Pancreas (tissue), 10 donors: ENCODE data around the gene SFSWAP. TPM values are rescaled to one million over a fixed set of nuclear protein-coding genes. Genes with fewer than 3 reads are reported as not detected.
A peak's percentile ranks its signal among the peaks of the same experiment; 100 is the strongest.

Source experiments
- ATAC-seq, 4 donors: fragments of 200-7000 bp; cut with Tn5 transposase; one replicate each; pipeline versions ENCODE4 v1.8.0 to v1.9.1; 2020; ENCODE audit warnings: mild to moderate bottlenecking in 4 of 4, moderate library complexity in 4 of 4
- DNase-seq, 6 donors: peaks; one replicate each; pipeline ENCODE4 v3.0.0-alpha.2; 2020
- FAIRE-seq: peaks from 2 replicates; lab custom pipeline; 2012; peaks lifted over from hg19 to GRCh38; lab: Jason Lieb, UNC
- H3K27ac ChIP-seq, 4 donors: fragments of 200-600 bp; sonication (generic); 1 replicate in 3 of 4; 2 replicates in 1 of 4; pipeline versions ENCODE4 v1.5.0 to v1.8.0; 2020
- H3K27me3 ChIP-seq, 4 donors: fragments of 200-600 bp; one replicate each; pipeline ENCODE4 v1.8.0; 2021
- H3K36me3 ChIP-seq, 3 donors: fragments of 200-600 bp; sonication (generic) in 1 of 3; one replicate each; pipeline versions ENCODE4 v1.5.0 to v1.8.0; 2020 to 2021
- H3K4me1 ChIP-seq, 3 donors: fragments of 200-600 bp; one replicate each; pipeline ENCODE4 v1.8.0; 2021
- H3K4me3 ChIP-seq, 4 donors: fragments of 200-600 bp; sonication (generic) in 2 of 4; one replicate each; pipeline versions ENCODE4 v1.5.0 to v1.8.0; 2020 to 2021
- H3K9me3 ChIP-seq, 4 donors: fragments of 200-600 bp; one replicate each; pipeline ENCODE4 v1.8.0; 2021
- CTCF ChIP-seq, 4 donors: fragments of 200-600 bp; sonication (generic) in 3 of 4; IDR thresholded peaks; one replicate each; pipeline versions ENCODE4 v1.5.0 to v1.8.0; 2021; ENCODE audit warnings: antibody characterized with exemption in 4 of 4
- WGBS, 2 donors: extraction: QIAGEN DNeasy Blood & Tissue Kit; methylation state at CpG; one replicate each; pipeline ENCODE4 v1.1.7; 2013; 5-methylcytosine and 5-hydroxymethylcytosine counted together
- intact Hi-C, 3 donors: fragments of 100-400 bp; cut with DNase I; formaldehyde crosslinking; loops; one replicate each; pipeline versions ENCODE4 v1.11.1 to v1.14.2; 2022
- polyA plus RNA-seq, 2 donors: library from polyadenylated mRNA; stranded (reverse); fragments of 200-250 nt; gene quantifications; one replicate each; pipeline ENCODE4 v1.2.3, GENCODE V29; 2013
- total RNA-seq, 6 donors: library from RNA; stranded (reverse); fragmentation: NEBNext Ultra II Directional in 4 of 6; extraction: Animal tissue kit (Norgen Biotek cat#: 25700) in 4 of 6; gene quantifications; one replicate each; pipeline versions ENCODE4 v1.2.1 to v1.2.4, GENCODE V29; 2021 to 2023
- donor health status: healthy with polysubstance abuse.
- donor health status: DM: no; HTN: no; CAD: no; lungs with moderate emphysema.
- donor health status: DM: no; HTN: no; CAD: no.
- donor health status: control.
- donor health status: control.
- donor health status: Bipolar disorder and iron deficiency.
- donor health status: DM: yes; HTN: yes; CAD: no.
- donor health status: DM: no; HTN: no; CAD: no.
- donor health status: DM: no; HTN: no; CAD: no.
- donor health status: DM: yes; HTN: yes; CAD: no.

The SFSWAP gene
- total and polyA plus RNA-seq, 8 donors = 12.9 to 50.7 (median 20.6) TPM

- 39 to 60% methylated on average over 8 of the region's 8 CpGs for WGBS, 2 donors
- no peaks in the 10 kb centered on the region for H3K4me1 ChIP-seq
- no peaks in the 10 kb centered on the region for H3K36me3 ChIP-seq
- DNase-seq (no peak), FAIRE-seq (no peak), ATAC-seq (no peak)
- peaks cover 0 to 10% (median 0%) of the 10 kb centered on the region in 4 donors for H3K27me3 ChIP-seq
- no peak overlapping the region for H3K4me3 ChIP-seq
- no peaks in the 10 kb centered on the region for H3K9me3 ChIP-seq
- no peak overlapping the region for H3K27ac ChIP-seq
- TF ChIP-seq CTCF (IDR thresholded peaks at IDR 0.05) = no peak
- intact Hi-C loops = no loop called here
These were observed 39.6 kb upstream of the SFSWAP start for GRCh38 chr12:131671276-131671675.

GRCh38 chr12:131671871-131672270 lies 39.0 kb upstream of the SFSWAP start:
- peak in 3 of 4 donors; percentile 22 to 66 (median 59) for ATAC-seq

GRCh38 chr12:131672311-131672940 lies 38.5 kb upstream of the SFSWAP start:
- Histone ChIP-seq H3K4me3 (no peak overlapping the region), H3K4me1 (no peaks in the 10 kb centered on the region), H3K9me3 (no peaks in the 10 kb centered on the region), H3K27ac (no peak overlapping the region), H3K36me3 (no peaks in the 10 kb centered on the region), H3K27me3 (peaks cover 0 to 10% (median 0%) of the 10 kb centered on the region in 4 donors)
- intact Hi-C loops = no loop called here
- DNase-seq = no peak
- no peak for FAIRE-seq
- peak in 2 of 4 donors; percentile 11 to 44 for ATAC-seq
- 53 to 64% methylated on average over 17 of the region's 17 CpGs for WGBS, 2 donors
- no peak for TF ChIP-seq CTCF (IDR thresholded peaks at IDR 0.05)

More at GRCh38 chr12:131671871-131672270, 39.0 kb upstream of the SFSWAP start:
- DNase-seq (no peak), FAIRE-seq (no peak)
- TF ChIP-seq CTCF (IDR thresholded peaks at IDR 0.05) = no peak
- peaks cover 0 to 10% (median 0%) of the 10 kb centered on the region in 4 donors for H3K27me3 ChIP-seq
- no peak overlapping the region for H3K4me3 ChIP-seq
- H3K36me3 ChIP-seq = no peaks in the 10 kb centered on the region
- intact Hi-C loops = no loop called here
- WGBS, 2 donors = 34 to 38% methylated on average over 8 of the region's 8 CpGs
- H3K9me3 ChIP-seq = no peaks in the 10 kb centered on the region
- no peak overlapping the region for H3K27ac ChIP-seq
- H3K4me1 ChIP-seq = no peaks in the 10 kb centered on the region

GRCh38 chr12:131672941-131673887 lies 37.7 kb upstream of the SFSWAP start:
- no peaks in the 10 kb centered on the region for H3K9me3 ChIP-seq
- FAIRE-seq (no peak), DNase-seq (no peak), ATAC-seq (peak in 2 of 4 donors; percentile 8 to 31)
- TF ChIP-seq CTCF (IDR thresholded peaks at IDR 0.05) = no peak
- no peaks in the 10 kb centered on the region for H3K36me3 ChIP-seq
- H3K27ac ChIP-seq = no peak overlapping the region
- H3K4me1 ChIP-seq = no peaks in the 10 kb centered on the region
- WGBS, 2 donors = 50 to 66% methylated on average over 24 of the region's 24 CpGs
- no peak overlapping the region for H3K4me3 ChIP-seq
- intact Hi-C loops = no loop called here
- peaks cover 0 to 10% (median 0%) of the 10 kb centered on the region in 4 donors for H3K27me3 ChIP-seq
